IMR-90 (cell line): Measurements from ENCODE around the gene LLGL2. TPM values are rescaled to one million over a fixed set of nuclear protein-coding genes. Genes with fewer than 3 reads are reported as not detected.

ENCODE experiments used
- ATAC-seq: fragments of 200-7000 bp; cut with Tn5 transposase; 2 replicates; pipeline ENCODE4 v1.9.1; 2020; ENCODE audit warnings: low read depth, mild to moderate bottlenecking, moderate library complexity
- BruUV-seq: library from RNA; stranded (reverse); fragments of 400-500 nt; replicated peaks from 2 replicates; lab custom pipeline; 2021; lab: Mats Ljungman, UMichigan
- CTCF ChIA-PET: fragments of 300-600 bp; formaldehyde crosslinking; extraction: SDS; loops from one replicate; lab custom pipeline; 2021; ENCODE audit warnings: antibody characterized with exemption; lab: Yijun Ruan, JAX
- POLR2A ChIA-PET: fragments of 300-600 bp; sonication (Branson Sonifier 250); formaldehyde crosslinking; loops from one replicate; lab custom pipeline; 2022; ENCODE audit warnings: antibody characterized with exemption; ENCODE audit not compliant: unreplicated experiment; lab: Charles Lee
- DNase-seq: peaks from one replicate; pipeline ENCODE4 v3.0.0; 2013
- H2AFZ ChIP-seq: replicated peaks from 2 replicates; pipeline ENCODE3; 2013; ENCODE audit warnings: low read length, mild to moderate bottlenecking; ENCODE audit not compliant: poor library complexity
- H2AK5ac ChIP-seq: 2 replicates; pipeline ENCODE4 v1.6.1; 2013; ENCODE audit warnings: low read depth, low read length, inconsistent platforms
- H2AK9ac ChIP-seq: replicated peaks from 2 replicates; pipeline ENCODE3; 2013; ENCODE audit warnings: mild to moderate bottlenecking, low read depth, low read length, moderate library complexity; ENCODE audit not compliant: poor library complexity
- H2BK120ac ChIP-seq: 2 replicates; pipeline ENCODE4 v1.6.1; 2013; ENCODE audit warnings: low read depth, low read length, inconsistent platforms
- H2BK15ac ChIP-seq: 3 replicates; pipeline ENCODE4 v1.6.1; 2013; ENCODE audit warnings: low read depth, low read length, inconsistent platforms
- H2BK20ac ChIP-seq: 2 replicates; pipeline ENCODE4 v1.6.1; 2013; ENCODE audit warnings: low read depth, mild to moderate bottlenecking, inconsistent platforms, low read length, moderate library complexity
- H2BK5ac ChIP-seq: 2 replicates; pipeline ENCODE4 v1.6.1; 2013; ENCODE audit warnings: mild to moderate bottlenecking, low read depth, low read length, inconsistent platforms; ENCODE audit not compliant: poor library complexity, severe bottlenecking
- H3K14ac ChIP-seq: replicated peaks from 2 replicates; pipeline ENCODE4 v1.6.1; 2013; ENCODE audit warnings: low read depth, low read length, inconsistent platforms
- H3K18ac ChIP-seq: 2 replicates; pipeline ENCODE4 v1.6.1; 2013; ENCODE audit warnings: low read depth, low read length, control low read depth
- H3K23ac ChIP-seq: 2 replicates; pipeline ENCODE4 v1.6.1; 2013; ENCODE audit warnings: low read depth, low read length, inconsistent platforms
- H3K27ac ChIP-seq: 2 replicates; pipeline ENCODE4 v1.5.1; 2013; ENCODE audit warnings: mild to moderate bottlenecking, control low read depth, low read length; ENCODE audit not compliant: insufficient read depth
- H3K27me3 ChIP-seq: 2 replicates; pipeline ENCODE4 v1.6.1; 2013; ENCODE audit warnings: low read length; ENCODE audit not compliant: control insufficient read depth, insufficient read depth
- H3K36me3 ChIP-seq: 2 replicates; pipeline ENCODE4 v1.6.1; 2013; ENCODE audit warnings: low read length, mixed read lengths; ENCODE audit not compliant: control insufficient read depth, insufficient read depth
- H3K4ac ChIP-seq: 2 replicates; pipeline ENCODE4 v1.6.1; 2013; ENCODE audit warnings: low read depth, low read length, inconsistent platforms
- H3K4me1 ChIP-seq: 2 replicates; pipeline ENCODE4 v1.6.1; 2013; ENCODE audit warnings: low read length, mixed read lengths; ENCODE audit not compliant: control insufficient read depth, insufficient read depth
- H3K4me2 ChIP-seq: 2 replicates; pipeline ENCODE4 v1.6.1; 2013; ENCODE audit warnings: low read depth, mild to moderate bottlenecking, control low read depth, low read length, moderate library complexity
- H3K4me3 ChIP-seq: 2 replicates; pipeline ENCODE4 v1.5.1; 2013; ENCODE audit warnings: low read depth, mild to moderate bottlenecking, control low read depth, low read length, moderate library complexity; ENCODE audit not compliant: insufficient read depth
- H3K56ac ChIP-seq: 2 replicates; pipeline ENCODE4 v1.6.1; 2013; ENCODE audit warnings: low read length, inconsistent platforms; ENCODE audit not compliant: insufficient read depth; ENCODE audit errors: extremely low read depth
- H3K79me1 ChIP-seq, 2 experiments: 2 replicates each; pipeline ENCODE4 v1.6.1; 2013; ENCODE audit warnings: low read length in 2 of 2, inconsistent platforms in 1 of 2, low read depth in 1 of 2
- H3K9ac ChIP-seq: 2 replicates; pipeline ENCODE4 v1.6.1; 2013; ENCODE audit warnings: low read depth, low read length, control low read depth
- H3K9me1 ChIP-seq: 2 replicates; pipeline ENCODE4 v1.6.1; 2013; ENCODE audit warnings: low read length, inconsistent platforms; ENCODE audit not compliant: insufficient read depth
- H3K9me3 ChIP-seq: 2 replicates; pipeline ENCODE4 v1.6.1; 2013; ENCODE audit warnings: low read length; ENCODE audit not compliant: control insufficient read depth, insufficient read depth
- H4K20me1 ChIP-seq: 2 replicates; pipeline ENCODE4 v1.6.1; 2013; ENCODE audit warnings: low read length, inconsistent platforms; ENCODE audit not compliant: insufficient read depth
- H4K5ac ChIP-seq: 2 replicates; pipeline ENCODE4 v1.6.1; 2013; ENCODE audit warnings: mild to moderate bottlenecking, low read depth, low read length, control low read depth
- H4K8ac ChIP-seq, 2 experiments: 2 replicates each; pipeline ENCODE4 v1.6.1; 2013; ENCODE audit warnings: low read depth in 2 of 2, low read length in 2 of 2, control low read depth in 1 of 2, inconsistent platforms in 1 of 2
- H4K91ac ChIP-seq: 2 replicates; pipeline ENCODE4 v1.6.1; 2013; ENCODE audit warnings: low read depth, low read length, inconsistent platforms; ENCODE audit not compliant: insufficient read depth
- FOS ChIP-seq: fragments of 150-350 bp; IDR thresholded peaks from 2 replicates; pipeline ENCODE4 v1.6.1; 2016; ENCODE audit warnings: low read depth, low read length
- NFE2L2 ChIP-seq: fragments of 150-350 bp; IDR thresholded peaks from 2 replicates; pipeline ENCODE4 v1.6.1; 2016; ENCODE audit warnings: low read depth, mild to moderate bottlenecking, low read length
- RFX5 ChIP-seq: IDR thresholded peaks from 2 replicates; pipeline ENCODE4 v1.8.0; 2012; ENCODE audit warnings: low read depth, mild to moderate bottlenecking, low read length, moderate library complexity
- WGBS, 2 experiments: methylation state at CpG; one replicate each; pipeline versions ENCODE4 v1.1.5 to v1.1.7; 2013; ENCODE audit warnings: missing lambda C conversion rate in 2 of 2; ENCODE audit not compliant: insufficient read length in 1 of 2; ENCODE audit errors: extremely low coverage in 2 of 2; 5-methylcytosine and 5-hydroxymethylcytosine counted together
- dilution Hi-C: fragments of 300-500 bp; cut with HindIII; formaldehyde crosslinking; loops from one replicate; pipeline ENCODE4 v1.14.3; 2018; ENCODE audit warnings: low sequenced_read_pairs; ENCODE audit not compliant: unreplicated experiment
- in situ Hi-C: fragments of 300-500 bp; cut with MboI; formaldehyde crosslinking; loops from 3 replicates; pipeline ENCODE4 v1.14.3; 2019; ENCODE audit warnings: low sequenced_read_pairs, inconsistent platforms, mixed read lengths
- intact Hi-C: fragments of 100-400 bp; cut with micrococcal nuclease; formaldehyde crosslinking; loops from 2 replicates; pipeline ENCODE4 v1.10.0; 2022
- polyA plus RNA-seq, 3 experiments: library from polyadenylated mRNA; depleted of rRNA; stranded (reverse); fragments of >200 nt; gene quantifications; 2 replicates each; pipeline ENCODE4 v1.2.3, GENCODE V29; 2012; ENCODE audit warnings: low replicate concordance in 1 of 3
- total RNA-seq: library from RNA; depleted of rRNA; stranded (reverse); fragments of >200 nt; gene quantifications from 2 replicates; pipeline ENCODE4 v1.2.3, GENCODE V29; 2012

LLGL2 gene
- total and polyA plus RNA-seq, 2 of the 4 experiments (the other 2 are of a cell fraction) = 0.54 to 0.72 TPM

DNA sequence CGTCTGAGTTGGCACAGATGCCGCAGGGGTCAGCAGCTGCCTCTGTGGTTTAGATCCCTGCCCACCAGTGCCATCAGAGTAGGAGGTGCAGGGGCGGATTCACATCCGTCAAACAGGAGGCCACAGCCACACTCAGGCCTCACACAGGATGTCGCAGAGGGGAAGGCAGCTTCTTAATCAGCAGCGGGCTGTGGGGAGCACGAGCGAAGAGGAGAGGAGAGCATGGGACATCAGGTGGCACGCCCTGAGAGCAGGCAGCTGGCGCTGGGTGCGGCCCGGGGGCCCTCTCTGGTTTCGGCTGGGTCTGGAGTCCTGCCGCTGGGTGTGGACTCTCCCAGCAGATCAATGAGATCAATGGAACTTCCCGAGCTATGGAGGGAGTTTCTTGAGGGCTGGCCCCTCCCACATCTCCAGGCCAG is 9.6 kb downstream of the LLGL2 start:
- Histone ChIP-seq H2BK15ac (no peak overlapping the region), H2BK120ac (no peak overlapping the region), H3K4ac (no peak overlapping the region), H3K4me2 (no peak overlapping the region), H4K8ac (no peak overlapping the region), H2BK20ac (no peak overlapping the region), H3K4me1 (no peaks in the 10 kb centered on the region), H2AK9ac (no peak overlapping the region), H3K9me3 (no peaks in the 10 kb centered on the region), H3K23ac (no peak overlapping the region), H3K79me1 (no peaks in the 10 kb centered on the region), H3K27ac (no peak overlapping the region), H3K9me1 (no peaks in the 10 kb centered on the region), H4K5ac (no peak overlapping the region), H3K27me3 (peaks cover 40% of the 10 kb centered on the region), H3K36me3 (no peaks in the 10 kb centered on the region), H4K91ac (no peak overlapping the region), H3K14ac (no peak overlapping the region), H4K20me1 (no peaks in the 10 kb centered on the region), H3K4me3 (no peak overlapping the region), H2AFZ (no peak overlapping the region), H3K56ac (no peak overlapping the region), H3K9ac (no peak overlapping the region), H2AK5ac (no peak overlapping the region), H2BK5ac (no peak overlapping the region), H3K18ac (no peak overlapping the region)
- no TSS peak for BruUV-seq
- no peak for TF ChIP-seq FOS
- TF ChIP-seq RFX5 = no peak
- no peak for TF ChIP-seq NFE2L2
- 65% methylated on average over 5 of the region's 15 CpGs; no CpG with 5 or more reads in 1 of the 2 experiments for WGBS, 2 experiments
- intact Hi-C loops (no loop called here), dilution Hi-C loops (no loop called here), in situ Hi-C loops (no loop called here)
- ATAC-seq = no peak
- POLR2A ChIA-PET = no interaction called here
- CTCF ChIA-PET = no interaction called here
- DNase-seq = no peak
